Hepatocyte (in vitro differentiated cells): ENCODE measurements around the gene SLC10A2. TPM values are rescaled to one million over a fixed set of nuclear protein-coding genes. Genes with fewer than 3 reads are reported as not detected.

ENCODE experiments used
- DNase-seq: peaks from one replicate; pipeline ENCODE4 v3.0.0-alpha.2; 2016; ENCODE audit warnings: low spot score
- H2AFZ ChIP-seq: fragments of 200-600 bp; sonication (generic); 2 replicates; pipeline ENCODE4 v1.6.0; 2016; ENCODE audit warnings: antibody characterized with exemption, mild to moderate bottlenecking
- H3K27ac ChIP-seq: fragments of 200-600 bp; sonication (generic); 2 replicates; pipeline ENCODE4 v1.5.1; 2016; ENCODE audit warnings: mild to moderate bottlenecking
- H3K27me3 ChIP-seq: fragments of 200-600 bp; sonication (generic); 2 replicates; pipeline ENCODE4 v1.6.1; 2016
- H3K36me3 ChIP-seq: fragments of 200-600 bp; sonication (generic); replicated peaks from 2 replicates; pipeline ENCODE4 v1.5.1; 2016; ENCODE audit warnings: low read depth; ENCODE audit not compliant: insufficient read depth
- H3K4me1 ChIP-seq: fragments of 200-600 bp; sonication (generic); 2 replicates; pipeline ENCODE4 v1.5.1; 2016; ENCODE audit warnings: mild to moderate bottlenecking, moderate library complexity; ENCODE audit not compliant: insufficient read depth
- H3K4me2 ChIP-seq: fragments of 200-600 bp; sonication (generic); 2 replicates; pipeline ENCODE4 v1.6.0; 2016
- H3K4me3 ChIP-seq: fragments of 200-600 bp; sonication (generic); 2 replicates; pipeline ENCODE4 v1.5.1; 2016; ENCODE audit warnings: mild to moderate bottlenecking
- H3K79me2 ChIP-seq: fragments of 200-600 bp; sonication (generic); 2 replicates; pipeline ENCODE4 v1.6.0; 2017; ENCODE audit warnings: mild to moderate bottlenecking
- H3K9me2 ChIP-seq: fragments of 200-600 bp; sonication (generic); replicated peaks from 2 replicates; pipeline ENCODE4 v1.6.0; 2017; ENCODE audit warnings: mild to moderate bottlenecking; ENCODE audit not compliant: insufficient read depth
- H3K9me3 ChIP-seq: fragments of 200-600 bp; sonication (generic); 2 replicates; pipeline ENCODE4 v1.5.1; 2016; ENCODE audit warnings: low read depth, mild to moderate bottlenecking
- H4K20me1 ChIP-seq: fragments of 200-600 bp; sonication (generic); 2 replicates; pipeline ENCODE4 v1.6.0; 2016; ENCODE audit warnings: mild to moderate bottlenecking; ENCODE audit not compliant: insufficient read depth, poor library complexity, severe bottlenecking
- CTCF ChIP-seq: fragments of 200-600 bp; sonication (generic); IDR thresholded peaks from 2 replicates; pipeline ENCODE4 v1.5.1; 2016; ENCODE audit warnings: antibody characterized with exemption, mild to moderate bottlenecking; ENCODE audit not compliant: poor library complexity
- EZH2 ChIP-seq: fragments of 200-600 bp; sonication (generic); IDR thresholded peaks from 2 replicates; pipeline ENCODE4 v1.6.1; 2016; ENCODE audit warnings: antibody characterized with exemption, mild to moderate bottlenecking, borderline replicate concordance
- EZH2phosphoT487 ChIP-seq: fragments of 200-600 bp; sonication (generic); IDR thresholded peaks from one replicate; pipeline ENCODE4 v1.6.1; 2018; ENCODE audit warnings: antibody characterized with exemption, mild to moderate bottlenecking, low read depth, moderate library complexity; ENCODE audit not compliant: unreplicated experiment, severe bottlenecking
- WGBS: methylation state at CpG from one replicate; pipeline ENCODE4 v1.1.6; 2016; ENCODE audit warnings: low lambda C conversion rate; ENCODE audit errors: missing lambda C conversion rate; 5-methylcytosine and 5-hydroxymethylcytosine counted together
- polyA plus RNA-seq: library from polyadenylated mRNA; unstranded; fragments of >200 nt; fragmentation: Nextera tagmentation; extraction: Ambion mirVana; gene quantifications from 2 replicates; pipeline ENCODE4 v1.2.1, GENCODE V29; 2016
- total RNA-seq: library from RNA; depleted of rRNA; stranded (reverse); fragments of >200 nt; gene quantifications from 2 replicates; pipeline ENCODE4 v1.2.3, GENCODE V29; 2014

Gene SLC10A2
- total and polyA plus RNA-seq, 2 experiments from 2014 or later = 0.63 to 1.8 TPM

GRCh38 chr13:102999499-102999898 is 66.7 kb downstream of the SLC10A2 start:
- Histone ChIP-seq H3K4me2 (no peak overlapping the region), H4K20me1 (no peaks in the 10 kb centered on the region), H3K79me2 (no peaks in the 10 kb centered on the region), H3K36me3 (no peaks in the 10 kb centered on the region), H3K4me1 (peaks cover 21% of the 10 kb centered on the region), H3K4me3 (no peak overlapping the region), H3K9me2 (no peaks in the 10 kb centered on the region), H3K27ac (no peak overlapping the region), H3K9me3 (no peaks in the 10 kb centered on the region), H3K27me3 (no peaks in the 10 kb centered on the region), H2AFZ (no peak overlapping the region)
- WGBS = 84% methylated on average over 2 of the region's 2 CpGs
- DNase-seq = no peak
- TF ChIP-seq CTCF = no peak
- TF ChIP-seq EZH2phosphoT487 = no peak
- no peak for TF ChIP-seq EZH2

Other genes starting within 250 kb of the SLC10A2 start
- gene ERCC5, start 220.4 kb downstream of the SLC10A2 start, total RNA-seq = 58.7 and 67.1 TPM in 2 replicates
- 31.3 and 34.4 TPM in 2 replicates for gene ERCC5, start 220.4 kb downstream of the SLC10A2 start, polyA plus RNA-seq